GM12892 (cell line): Measurements from ENCODE around the gene SORBS1.
A peak's percentile ranks its signal among the peaks of the same experiment; 100 is the strongest.

Experiments
- DNase-seq: peaks from one replicate; pipeline ENCODE4 v3.0.0; 2011; ENCODE audit not compliant: insufficient read length
- FAIRE-seq: peaks from 2 replicates; lab custom pipeline; 2011; peaks lifted over from hg19 to GRCh38; lab: Jason Lieb, UNC
- POLR2A ChIP-seq: IDR thresholded peaks from 2 replicates; pipeline ENCODE4 v1.6.1; 2011; ENCODE audit warnings: low read depth, low read length, control low read depth
- POLR2AphosphoS5 ChIP-seq: IDR thresholded peaks from 2 replicates; pipeline ENCODE4 v1.6.1; 2011; ENCODE audit warnings: low read depth, low read length, control low read depth
- TAF1 ChIP-seq: IDR thresholded peaks from 2 replicates; pipeline ENCODE4 v1.6.1; 2011; ENCODE audit warnings: low read depth, mild to moderate bottlenecking, control low read depth, low read length, borderline replicate concordance

SORBS1 gene

GRCh38 chr10:95536017-95536416 is 25.2 kb downstream of the SORBS1 start:
- TF ChIP-seq TAF1 = no peak
- TF ChIP-seq POLR2AphosphoS5 = no peak
- no peak for TF ChIP-seq POLR2A
- FAIRE-seq (no peak), DNase-seq (no peak)

GRCh38 chr10:95535526-95535925 is 25.6 kb downstream of the SORBS1 start:
- DNase-seq (no peak), FAIRE-seq (no peak)
- TF ChIP-seq POLR2A = no peak
- no peak for TF ChIP-seq TAF1
- no peak for TF ChIP-seq POLR2AphosphoS5

- DNase-seq = no peak
- TF ChIP-seq POLR2AphosphoS5 = no peak
- TF ChIP-seq POLR2A = no peak
- TF ChIP-seq TAF1 = no peak
- no peak for FAIRE-seq
These were observed 27.6 kb downstream of the SORBS1 start for GRCh38 chr10:95533590-95533989.

GRCh38 chr10:95532536-95532935 is 28.6 kb downstream of the SORBS1 start:
- TF ChIP-seq TAF1 = no peak
- no peak for TF ChIP-seq POLR2A
- no peak for TF ChIP-seq POLR2AphosphoS5
- no peak for DNase-seq
- no peak for FAIRE-seq

GRCh38 chr10:95531994-95532399 is 29.2 kb downstream of the SORBS1 start:
- DNase-seq (no peak), FAIRE-seq (peak; percentile 83)
- TF ChIP-seq TAF1 (no peak), POLR2A (no peak), POLR2AphosphoS5 (no peak)

GRCh38 chr10:95531058-95531809 is 29.9 kb downstream of the SORBS1 start:
- TF ChIP-seq TAF1 (no peak), POLR2AphosphoS5 (no peak), POLR2A (no peak)
- FAIRE-seq (no peak), DNase-seq (no peak)

GRCh38 chr10:95530561-95530960 is 30.6 kb downstream of the SORBS1 start:
- TF ChIP-seq TAF1 (no peak), POLR2AphosphoS5 (no peak), POLR2A (no peak)
- DNase-seq (no peak), FAIRE-seq (no peak)

GRCh38 chr10:95530029-95530428 is 31.1 kb downstream of the SORBS1 start:
- FAIRE-seq (no peak), DNase-seq (no peak)
- TF ChIP-seq POLR2A (no peak), POLR2AphosphoS5 (no peak), TAF1 (no peak)

GRCh38 chr10:95526044-95526443 is 35.1 kb downstream of the SORBS1 start:
- TF ChIP-seq POLR2A (no peak), POLR2AphosphoS5 (no peak), TAF1 (no peak)

GRCh38 chr10:95525033-95525418 is 36.1 kb downstream of the SORBS1 start:
- no peak for FAIRE-seq

More at GRCh38 chr10:95526044-95526443, 35.1 kb downstream of the SORBS1 start:
- FAIRE-seq (no peak), DNase-seq (no peak)

GRCh38 chr10:95524358-95525032 is 36.7 kb downstream of the SORBS1 start:
- TF ChIP-seq TAF1 = no peak
- TF ChIP-seq POLR2A = no peak
- no peak for TF ChIP-seq POLR2AphosphoS5
- no peak for DNase-seq
- peak; percentile 5 for FAIRE-seq

More at GRCh38 chr10:95525033-95525418, 36.1 kb downstream of the SORBS1 start:
- no peak for DNase-seq
- TF ChIP-seq POLR2AphosphoS5 (no peak), TAF1 (no peak), POLR2A (no peak)

GRCh38 chr10:95522117-95522516 is 39.1 kb downstream of the SORBS1 start:
- FAIRE-seq (no peak), DNase-seq (no peak)
- TF ChIP-seq TAF1 = no peak
- TF ChIP-seq POLR2A = no peak
- TF ChIP-seq POLR2AphosphoS5 = no peak
